ENCODE data around the gene RFC4.

DNA sequence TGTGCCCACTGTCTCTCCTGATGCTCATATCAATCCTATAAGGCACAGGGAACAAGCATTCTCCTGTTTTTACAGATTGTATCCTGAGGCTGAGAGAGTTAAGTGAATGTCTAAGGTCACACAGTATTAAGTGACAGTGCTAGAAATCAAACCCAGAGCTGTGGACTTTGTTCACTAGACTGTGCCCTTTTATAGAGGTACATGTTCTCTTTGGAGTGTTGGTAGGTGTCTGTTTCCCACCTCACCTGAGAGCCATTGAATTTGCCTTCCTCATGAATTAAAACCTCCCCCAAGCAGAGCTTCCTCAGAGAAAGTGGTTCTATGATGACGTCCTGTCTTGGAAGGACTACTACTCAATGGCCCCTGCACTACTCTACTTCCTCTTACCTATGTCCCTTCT lies 48.7 kb upstream of the RFC4 start:
- TF ChIP-seq, protein P1, sequence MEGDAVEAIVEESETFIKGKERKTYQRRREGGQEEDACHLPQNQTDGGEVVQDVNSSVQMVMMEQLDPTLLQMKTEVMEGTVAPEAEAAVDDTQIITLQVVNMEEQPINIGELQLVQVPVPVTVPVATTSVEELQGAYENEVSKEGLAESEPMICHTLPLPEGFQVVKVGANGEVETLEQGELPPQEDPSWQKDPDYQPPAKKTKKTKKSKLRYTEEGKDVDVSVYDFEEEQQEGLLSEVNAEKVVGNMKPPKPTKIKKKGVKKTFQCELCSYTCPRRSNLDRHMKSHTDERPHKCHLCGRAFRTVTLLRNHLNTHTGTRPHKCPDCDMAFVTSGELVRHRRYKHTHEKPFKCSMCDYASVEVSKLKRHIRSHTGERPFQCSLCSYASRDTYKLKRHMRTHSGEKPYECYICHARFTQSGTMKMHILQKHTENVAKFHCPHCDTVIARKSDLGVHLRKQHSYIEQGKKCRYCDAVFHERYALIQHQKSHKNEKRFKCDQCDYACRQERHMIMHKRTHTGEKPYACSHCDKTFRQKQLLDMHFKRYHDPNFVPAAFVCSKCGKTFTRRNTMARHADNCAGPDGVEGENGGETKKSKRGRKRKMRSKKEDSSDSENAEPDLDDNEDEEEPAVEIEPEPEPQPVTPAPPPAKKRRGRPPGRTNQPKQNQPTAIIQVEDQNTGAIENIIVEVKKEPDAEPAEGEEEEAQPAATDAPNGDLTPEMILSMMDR (IDR thresholded peaks at IDR 0.05), result no peak
- TF ChIP-seq TCF7L2 (IDR thresholded peaks at IDR 0.05; ENCODE audit: low read depth, low read length) (no peak), POLR2AphosphoS5 (IDR thresholded peaks at IDR 0.05; ENCODE audit: low read depth, low read length) (no peak)
- TF ChIP-seq, protein P2, sequence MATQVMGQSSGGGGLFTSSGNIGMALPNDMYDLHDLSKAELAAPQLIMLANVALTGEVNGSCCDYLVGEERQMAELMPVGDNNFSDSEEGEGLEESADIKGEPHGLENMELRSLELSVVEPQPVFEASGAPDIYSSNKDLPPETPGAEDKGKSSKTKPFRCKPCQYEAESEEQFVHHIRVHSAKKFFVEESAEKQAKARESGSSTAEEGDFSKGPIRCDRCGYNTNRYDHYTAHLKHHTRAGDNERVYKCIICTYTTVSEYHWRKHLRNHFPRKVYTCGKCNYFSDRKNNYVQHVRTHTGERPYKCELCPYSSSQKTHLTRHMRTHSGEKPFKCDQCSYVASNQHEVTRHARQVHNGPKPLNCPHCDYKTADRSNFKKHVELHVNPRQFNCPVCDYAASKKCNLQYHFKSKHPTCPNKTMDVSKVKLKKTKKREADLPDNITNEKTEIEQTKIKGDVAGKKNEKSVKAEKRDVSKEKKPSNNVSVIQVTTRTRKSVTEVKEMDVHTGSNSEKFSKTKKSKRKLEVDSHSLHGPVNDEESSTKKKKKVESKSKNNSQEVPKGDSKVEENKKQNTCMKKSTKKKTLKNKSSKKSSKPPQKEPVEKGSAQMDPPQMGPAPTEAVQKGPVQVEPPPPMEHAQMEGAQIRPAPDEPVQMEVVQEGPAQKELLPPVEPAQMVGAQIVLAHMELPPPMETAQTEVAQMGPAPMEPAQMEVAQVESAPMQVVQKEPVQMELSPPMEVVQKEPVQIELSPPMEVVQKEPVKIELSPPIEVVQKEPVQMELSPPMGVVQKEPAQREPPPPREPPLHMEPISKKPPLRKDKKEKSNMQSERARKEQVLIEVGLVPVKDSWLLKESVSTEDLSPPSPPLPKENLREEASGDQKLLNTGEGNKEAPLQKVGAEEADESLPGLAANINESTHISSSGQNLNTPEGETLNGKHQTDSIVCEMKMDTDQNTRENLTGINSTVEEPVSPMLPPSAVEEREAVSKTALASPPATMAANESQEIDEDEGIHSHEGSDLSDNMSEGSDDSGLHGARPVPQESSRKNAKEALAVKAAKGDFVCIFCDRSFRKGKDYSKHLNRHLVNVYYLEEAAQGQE (IDR thresholded peaks at IDR 0.05; ENCODE audit: insufficient read depth in 1 of 2, low read depth in 2 of 2, low read length in 1 of 2), result no peak

Measured in Panc1 (cell line).